HG03469 (cell line): ENCODE measurements around the gene GRK5.
"Not testable (repeated sequence)": the region's sequence is repeated elsewhere in the genome, so short reads cannot be mapped to it uniquely, and the experiment has no call there.

Source experiments
- ATAC-seq: cut with Tn5 transposase; IDR thresholded peaks from one replicate; pipeline ENCODE4 v1.9.1; 2021; ENCODE audit warnings: mild to moderate bottlenecking, moderate library complexity, moderate number of reproducible peaks; ENCODE audit not compliant: unreplicated experiment

Gene GRK5

GRCh38 chr10:119248184-119248583 is 40.8 kb downstream of the GRK5 start:
- no peak for ATAC-seq

DNA sequence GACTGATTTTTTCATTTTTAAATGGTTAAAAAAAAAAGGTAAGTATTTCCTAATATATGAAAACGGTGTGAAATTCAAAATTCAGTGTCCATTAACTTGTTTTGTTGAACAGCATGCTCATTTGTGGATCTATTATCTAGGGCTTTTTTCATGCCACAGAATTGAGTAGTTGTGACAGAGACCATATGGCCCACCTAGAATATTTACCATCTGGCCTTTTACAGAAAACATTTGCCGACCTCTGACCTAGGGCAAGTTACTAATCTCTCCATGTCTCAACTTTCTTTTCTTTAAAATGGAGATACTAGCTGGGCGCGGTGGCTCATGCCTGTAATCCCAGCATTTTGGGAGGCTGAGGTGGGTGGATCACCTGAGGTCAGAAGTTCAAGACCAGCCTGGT is 41.3 kb downstream of the GRK5 start:
- ATAC-seq: no peak

- no peak for ATAC-seq
Measured at GRCh38 chr10:119250641-119251314, 43.4 kb downstream of the GRK5 start.

- no peak for ATAC-seq
Measured at GRCh38 chr10:119251315-119251708, 43.9 kb downstream of the GRK5 start.

DNA sequence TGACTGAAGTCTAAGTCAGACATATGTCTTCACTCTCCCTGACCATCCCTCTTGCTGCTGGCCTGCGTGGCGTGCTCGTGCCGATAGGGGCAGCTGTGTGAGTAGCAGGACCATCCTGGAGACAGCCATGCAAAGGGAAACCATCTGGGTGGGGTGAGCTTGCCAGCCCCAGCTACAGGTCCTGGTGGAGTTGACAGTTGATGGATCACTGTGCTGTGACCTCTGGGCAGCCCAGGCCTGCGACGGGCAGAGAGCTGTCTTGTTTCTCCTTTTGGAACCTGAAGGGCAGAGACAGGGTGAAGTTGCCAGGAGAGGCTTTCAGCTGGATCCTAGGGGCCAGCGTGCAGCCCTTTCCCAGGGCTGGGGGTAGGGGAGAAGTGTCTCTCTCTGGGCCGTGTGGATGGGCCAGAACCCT is 44.7 kb downstream of the GRK5 start:
- ATAC-seq: no peak

- ATAC-seq: no peak
Measured at GRCh38 chr10:119252470-119253151, 45.2 kb downstream of the GRK5 start.

GRCh38 chr10:119253433-119254174 is 46.2 kb downstream of the GRK5 start:
- ATAC-seq: no peak

DNA sequence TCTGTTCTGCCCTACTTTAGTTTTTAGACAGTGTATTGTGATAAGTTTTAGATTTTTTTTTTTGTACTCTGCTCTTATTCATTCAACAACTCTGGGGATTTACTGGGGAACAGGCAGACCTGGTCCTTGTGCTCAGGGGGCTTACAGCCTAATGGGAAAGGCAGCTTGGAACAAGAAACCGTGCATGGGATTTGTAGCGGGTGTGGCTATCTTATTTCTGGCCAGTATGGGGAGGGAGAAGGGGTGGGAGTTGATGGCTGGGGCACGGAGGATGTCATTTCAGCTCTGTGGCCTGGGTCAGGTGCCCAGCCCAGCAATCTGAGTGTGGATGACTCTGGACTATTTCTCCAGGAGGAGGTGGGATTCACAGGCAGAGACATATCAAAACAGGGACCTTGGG is 47.0 kb downstream of the GRK5 start:
- ATAC-seq: no peak

DNA sequence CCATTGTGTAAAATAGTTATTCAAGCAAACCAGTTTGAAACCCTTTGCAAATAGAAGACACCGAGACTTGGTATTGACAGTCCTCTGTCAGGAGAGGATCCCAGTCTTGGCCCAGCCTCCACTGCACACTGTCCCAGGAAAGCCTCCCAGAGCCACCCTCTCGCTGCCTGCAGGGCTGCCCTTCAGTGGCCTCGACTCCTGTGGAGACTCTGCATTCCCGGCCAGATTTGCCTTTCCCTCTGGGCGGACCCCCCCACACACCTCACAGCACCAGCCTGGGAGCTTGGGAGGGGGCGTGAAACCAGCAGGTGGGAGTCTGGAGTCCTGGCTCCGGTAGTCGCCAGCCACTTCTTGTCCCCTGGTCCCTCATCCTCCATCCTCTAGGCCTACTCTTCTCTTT is 48.7 kb downstream of the GRK5 start:
- no peak for ATAC-seq

- no peak for ATAC-seq
Measured at GRCh38 chr10:119256897-119257296, 49.5 kb downstream of the GRK5 start.

GRCh38 chr10:119257899-119258419 is 50.6 kb downstream of the GRK5 start:
- no peak for ATAC-seq

DNA sequence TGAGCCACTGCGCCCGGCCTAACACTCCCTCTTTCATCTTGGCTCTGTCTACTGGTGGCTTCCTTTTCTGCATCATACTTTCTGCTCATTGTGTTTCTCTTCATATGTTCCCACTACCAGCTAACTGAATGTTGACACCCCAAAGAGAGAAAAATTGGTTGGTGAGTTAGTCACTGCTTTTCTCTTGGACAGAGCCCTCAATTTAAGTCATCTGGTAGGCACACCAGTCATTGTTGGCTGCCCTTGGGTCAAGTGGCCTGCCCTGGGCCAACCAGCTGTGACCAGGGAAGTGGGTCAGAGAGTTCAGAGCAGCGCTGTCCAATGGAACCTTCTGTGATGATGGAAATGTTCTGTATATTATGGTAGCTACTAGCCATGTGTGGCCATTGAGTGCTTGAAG is 52.0 kb downstream of the GRK5 start:
- no peak for ATAC-seq

DNA sequence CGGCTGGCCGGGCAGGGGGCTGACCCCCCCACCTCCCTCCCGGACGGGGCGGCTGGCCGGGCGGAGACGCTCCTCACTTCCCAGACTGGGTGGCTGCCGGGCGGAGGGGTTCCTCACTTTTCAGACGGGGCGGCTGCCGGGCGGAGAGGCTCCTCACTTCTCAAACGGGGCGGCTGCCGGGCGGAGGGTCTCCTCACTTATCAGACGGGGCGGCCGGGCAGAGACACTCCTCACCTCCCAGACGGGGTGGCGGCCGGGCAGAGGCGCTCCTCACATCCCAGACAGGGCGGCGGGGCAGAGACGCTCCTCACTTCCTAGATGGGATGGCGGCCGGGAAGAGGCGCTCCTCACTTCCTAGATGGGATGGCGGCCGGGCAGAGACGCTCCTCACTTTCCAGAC is 53.6 kb downstream of the GRK5 start:
- not testable (repeated sequence) for ATAC-seq

GRCh38 chr10:119263951-119264617 is 56.7 kb downstream of the GRK5 start:
- ATAC-seq: no peak

DNA sequence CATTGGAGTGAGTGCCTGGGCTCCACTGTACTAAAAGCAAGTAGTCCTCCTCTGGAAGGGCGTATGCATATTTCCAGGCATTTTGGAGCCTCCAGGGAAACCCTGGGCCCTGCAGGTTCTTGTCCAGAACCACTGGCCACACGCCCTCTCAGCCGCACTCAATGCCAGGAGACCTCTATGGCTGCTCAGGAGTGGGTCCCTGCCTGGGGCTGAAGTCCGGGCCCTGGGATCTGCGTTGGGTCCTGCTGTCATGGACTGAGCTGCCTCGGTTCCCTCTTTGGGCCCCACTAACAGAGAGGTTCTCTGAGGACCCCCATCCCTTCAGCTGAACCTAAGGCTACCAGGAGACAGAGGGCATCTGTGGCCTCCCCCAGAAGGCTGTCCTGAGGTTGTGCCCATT is 58.3 kb downstream of the GRK5 start:
- no peak for ATAC-seq

DNA sequence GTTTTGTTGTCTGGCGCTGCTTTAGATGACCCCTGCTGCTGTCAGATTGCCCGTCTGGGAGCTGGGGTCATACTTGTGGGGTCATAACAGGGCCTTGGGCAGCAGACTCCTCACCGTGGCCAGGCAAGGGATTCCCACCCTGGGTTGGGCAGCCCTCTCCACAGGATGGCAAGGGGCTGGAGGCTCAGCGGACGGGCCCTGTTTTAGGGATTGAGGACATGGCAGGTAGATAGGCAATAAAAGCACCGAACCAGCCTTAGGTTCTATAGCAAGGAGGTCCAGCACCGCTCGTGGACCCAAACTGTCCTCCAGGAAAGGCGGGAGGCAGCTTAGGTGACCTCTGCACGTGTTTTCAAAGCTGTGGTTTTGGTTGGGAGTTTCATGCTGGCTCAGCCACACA is 60.0 kb downstream of the GRK5 start:
- ATAC-seq: no peak

DNA sequence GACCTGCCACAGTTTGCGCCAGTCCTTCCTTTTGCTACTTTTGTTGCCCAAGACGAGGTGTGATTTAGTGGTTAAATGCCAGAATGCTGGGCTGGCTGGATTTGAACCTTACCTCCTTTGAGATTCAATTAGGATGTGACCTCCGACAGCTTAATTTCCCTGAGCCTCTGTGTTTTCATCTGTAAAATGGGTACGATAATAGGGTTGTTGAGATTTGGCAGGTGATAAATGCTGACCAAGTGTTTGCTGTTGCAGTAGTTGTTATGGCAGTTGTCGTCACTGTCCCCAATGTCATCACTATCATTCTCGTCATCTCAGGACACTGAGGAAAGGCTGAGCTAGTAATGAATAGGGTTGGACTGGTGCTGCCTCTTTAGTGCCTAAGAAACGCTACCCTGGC is 61.1 kb downstream of the GRK5 start:
- no peak for ATAC-seq

- ATAC-seq: peak; percentile 55
Measured at GRCh38 chr10:119268871-119269506, 61.6 kb downstream of the GRK5 start.

DNA sequence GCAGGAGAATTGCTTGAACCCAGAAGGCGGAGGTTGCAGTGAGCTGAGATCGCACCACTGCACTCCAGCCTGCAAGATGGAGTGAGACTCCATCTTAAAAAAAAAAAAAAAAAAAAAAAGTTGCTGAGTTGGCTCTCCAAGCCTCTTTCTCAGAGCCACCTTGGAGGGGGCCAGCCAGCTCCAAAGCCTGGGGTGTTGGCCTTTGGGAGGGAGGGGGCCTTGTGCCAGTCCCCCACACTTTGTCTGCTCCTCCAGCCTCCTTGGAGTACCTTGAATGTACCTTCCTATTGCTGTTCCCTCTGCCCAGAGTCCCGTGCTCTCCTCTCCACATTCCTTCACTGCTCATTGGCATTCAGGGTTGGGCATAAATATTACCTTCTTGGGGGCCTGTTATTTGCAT is 62.4 kb downstream of the GRK5 start:
- no peak for ATAC-seq

- ATAC-seq: no peak
Measured at GRCh38 chr10:119270762-119271366, 63.5 kb downstream of the GRK5 start.
